Vagina (tissue), 2 donors: ENCODE data around the gene ANGPTL1. TPM values are rescaled to one million over a fixed set of nuclear protein-coding genes. Genes with fewer than 3 reads are reported as not detected.

Experiments
- DNase-seq, 2 donors: peaks; one replicate each; pipeline ENCODE4 v3.0.0-alpha.2; 2017; ENCODE audit errors: extremely low spot score in 2 of 2
- H3K27ac ChIP-seq: fragments of 200-600 bp; sonication (generic); one replicate; pipeline ENCODE4 v1.5.1; 2019
- H3K27me3 ChIP-seq: fragments of 200-600 bp; sonication (generic); one replicate; pipeline ENCODE4 v1.5.1; 2019
- H3K36me3 ChIP-seq, 2 donors: fragments of 200-600 bp; sonication (generic); one replicate each; pipeline ENCODE4 v1.5.1; 2017 to 2019
- H3K4me1 ChIP-seq: fragments of 200-600 bp; sonication (generic); one replicate; pipeline ENCODE4 v1.5.1; 2019
- H3K4me3 ChIP-seq, 2 donors: fragments of 200-600 bp; sonication (generic); 1 replicate in 1 of 2; 2 replicates in 1 of 2; pipeline ENCODE4 v1.5.1; 2016 to 2019
- H3K9me3 ChIP-seq: fragments of 200-600 bp; sonication (generic); one replicate; pipeline ENCODE4 v1.5.1; 2019
- POLR2A ChIP-seq, 2 donors: fragments of 450-650 bp; IDR thresholded peaks; one replicate each; pipeline ENCODE4 v1.6.1; 2017; ENCODE audit warnings: antibody characterized with exemption in 2 of 2, mild to moderate bottlenecking in 2 of 2, moderate library complexity in 2 of 2
- POLR2AphosphoS5 ChIP-seq, 2 donors: sonication (generic); formaldehyde crosslinking; IDR thresholded peaks; one replicate each; pipeline ENCODE4 v1.9.0; 2017; ENCODE audit warnings: antibody characterized with exemption in 2 of 2, mild to moderate bottlenecking in 2 of 2, low read depth in 1 of 2; ENCODE audit not compliant: insufficient read depth in 1 of 2
- intact Hi-C: fragments of 100-400 bp; cut with DNase I; formaldehyde crosslinking; loops from one replicate; pipeline ENCODE4 v1.15.1; 2023
- total RNA-seq: library from RNA; depleted of rRNA; stranded (reverse); fragments of >200 nt; gene quantifications from one replicate; pipeline ENCODE4 v1.2.3, GENCODE V29; 2016
- TF ChIP-seq, protein P1 (sequence below), 3 experiments: fragments of 450-650 bp in 2 of 3; fragments of 200-600 bp in 1 of 3; sonication (generic) in 1 of 3; IDR thresholded peaks; one replicate each; pipeline ENCODE4 v1.5.1; 2017 to 2019; ENCODE audit warnings: antibody characterized with exemption in 3 of 3, mild to moderate bottlenecking in 2 of 3, moderate library complexity in 2 of 3

ANGPTL1 gene
- total RNA-seq, 1 donor from 2014 or later = 19.4 TPM

DNA sequence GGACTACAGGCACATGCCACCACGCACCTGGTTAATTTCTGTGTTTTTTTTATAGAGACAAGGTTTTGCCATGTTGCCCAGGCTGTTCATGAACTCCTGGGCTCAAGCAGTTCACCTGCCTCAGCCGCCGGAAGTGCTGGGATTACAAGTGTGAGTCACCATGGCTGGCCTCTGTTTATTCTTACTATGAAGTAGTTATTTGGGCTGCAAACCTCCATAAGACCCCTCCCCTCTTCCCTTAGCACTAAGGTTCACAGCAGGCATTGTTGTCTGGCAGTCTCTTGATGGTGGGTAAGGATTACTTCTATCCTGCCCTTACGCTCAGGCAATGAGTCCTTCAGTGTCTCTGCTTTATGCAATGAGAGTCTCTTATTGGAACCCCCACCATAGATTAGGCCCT lies 51.8 kb downstream of the ANGPTL1 start:
- DNase-seq = no peak
- Histone ChIP-seq H3K27ac (no peak overlapping the region), H3K4me3 (no peak overlapping the region), H3K4me1 (no peaks in the 10 kb centered on the region), H3K36me3 (no peaks in the 10 kb centered on the region), H3K9me3 (no peaks in the 10 kb centered on the region), H3K27me3 (no peaks in the 10 kb centered on the region)
- TF ChIP-seq POLR2AphosphoS5 (IDR thresholded peaks at IDR 0.05; ENCODE audit: insufficient read depth in 1 of 2, low read depth in 1 of 2) (no peak), POLR2A (IDR thresholded peaks at IDR 0.05) (no peak)
- TF ChIP-seq, protein P1, sequence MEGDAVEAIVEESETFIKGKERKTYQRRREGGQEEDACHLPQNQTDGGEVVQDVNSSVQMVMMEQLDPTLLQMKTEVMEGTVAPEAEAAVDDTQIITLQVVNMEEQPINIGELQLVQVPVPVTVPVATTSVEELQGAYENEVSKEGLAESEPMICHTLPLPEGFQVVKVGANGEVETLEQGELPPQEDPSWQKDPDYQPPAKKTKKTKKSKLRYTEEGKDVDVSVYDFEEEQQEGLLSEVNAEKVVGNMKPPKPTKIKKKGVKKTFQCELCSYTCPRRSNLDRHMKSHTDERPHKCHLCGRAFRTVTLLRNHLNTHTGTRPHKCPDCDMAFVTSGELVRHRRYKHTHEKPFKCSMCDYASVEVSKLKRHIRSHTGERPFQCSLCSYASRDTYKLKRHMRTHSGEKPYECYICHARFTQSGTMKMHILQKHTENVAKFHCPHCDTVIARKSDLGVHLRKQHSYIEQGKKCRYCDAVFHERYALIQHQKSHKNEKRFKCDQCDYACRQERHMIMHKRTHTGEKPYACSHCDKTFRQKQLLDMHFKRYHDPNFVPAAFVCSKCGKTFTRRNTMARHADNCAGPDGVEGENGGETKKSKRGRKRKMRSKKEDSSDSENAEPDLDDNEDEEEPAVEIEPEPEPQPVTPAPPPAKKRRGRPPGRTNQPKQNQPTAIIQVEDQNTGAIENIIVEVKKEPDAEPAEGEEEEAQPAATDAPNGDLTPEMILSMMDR (IDR thresholded peaks at IDR 0.05) = no peak
- intact Hi-C loops = no loop called here

DNA sequence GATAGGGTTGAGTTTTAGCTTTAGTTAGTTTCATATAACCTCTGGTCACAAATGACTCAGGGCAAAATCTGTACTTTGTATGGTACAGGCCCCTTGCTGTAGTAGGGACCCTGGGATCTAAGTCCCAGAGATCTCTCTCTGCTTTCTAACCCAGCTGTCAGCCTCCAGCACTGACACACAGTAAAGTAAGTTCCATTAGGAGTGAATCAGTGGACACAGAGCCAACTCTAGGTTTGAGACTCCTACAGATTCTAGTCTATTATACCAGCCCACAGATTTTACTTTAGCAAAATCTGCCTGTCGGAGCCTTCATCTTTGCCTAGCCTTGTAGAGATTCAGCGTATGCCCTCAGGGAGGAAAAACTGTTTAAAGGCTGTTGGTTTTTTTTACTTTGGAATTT lies 52.5 kb downstream of the ANGPTL1 start:
- Histone ChIP-seq H3K4me3 (no peak overlapping the region), H3K4me1 (no peaks in the 10 kb centered on the region), H3K9me3 (no peaks in the 10 kb centered on the region), H3K27me3 (no peaks in the 10 kb centered on the region), H3K27ac (no peak overlapping the region), H3K36me3 (no peaks in the 10 kb centered on the region)
- intact Hi-C loops = no loop called here
- TF ChIP-seq, protein P1 (IDR thresholded peaks at IDR 0.05) = no peak
- no peak for DNase-seq

DNA sequence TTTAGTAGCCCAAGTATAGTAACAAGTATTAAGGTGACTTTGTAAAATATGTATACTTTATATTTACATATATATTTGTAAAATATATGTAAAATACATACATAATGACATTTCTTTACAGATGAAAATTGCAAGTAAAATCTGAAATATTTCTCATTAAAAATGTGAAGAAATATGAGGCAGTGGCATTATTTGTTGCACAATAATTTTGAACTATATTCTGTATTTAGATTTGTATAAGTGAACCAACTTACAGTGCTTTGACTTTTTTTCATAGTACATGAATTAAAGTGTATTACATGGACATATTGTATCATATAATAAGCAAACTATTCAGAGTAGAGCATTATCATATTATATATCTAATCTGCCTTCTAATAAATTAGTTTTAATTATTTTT lies 60.3 kb downstream of the ANGPTL1 start:
- H3K4me1 ChIP-seq = no peaks in the 10 kb centered on the region
- no peaks in the 10 kb centered on the region for H3K9me3 ChIP-seq
- H3K27ac ChIP-seq = no peak overlapping the region
- no peak overlapping the region for H3K4me3 ChIP-seq
- no peak for TF ChIP-seq POLR2AphosphoS5 (IDR thresholded peaks at IDR 0.05; ENCODE audit: insufficient read depth in 1 of 2, low read depth in 1 of 2)
- TF ChIP-seq, protein P1 (IDR thresholded peaks at IDR 0.05) = no peak
- no peak for TF ChIP-seq POLR2A (IDR thresholded peaks at IDR 0.05)
- intact Hi-C loops = loop anchor here (5.0 kb wide), 1 partner anchor 192 kb away; no protein-coding TSS in a partner anchor
- H3K27me3 ChIP-seq = no peaks in the 10 kb centered on the region
- peaks cover 0 to 8% of the 10 kb centered on the region in 2 donors for H3K36me3 ChIP-seq
- DNase-seq = no peak

DNA sequence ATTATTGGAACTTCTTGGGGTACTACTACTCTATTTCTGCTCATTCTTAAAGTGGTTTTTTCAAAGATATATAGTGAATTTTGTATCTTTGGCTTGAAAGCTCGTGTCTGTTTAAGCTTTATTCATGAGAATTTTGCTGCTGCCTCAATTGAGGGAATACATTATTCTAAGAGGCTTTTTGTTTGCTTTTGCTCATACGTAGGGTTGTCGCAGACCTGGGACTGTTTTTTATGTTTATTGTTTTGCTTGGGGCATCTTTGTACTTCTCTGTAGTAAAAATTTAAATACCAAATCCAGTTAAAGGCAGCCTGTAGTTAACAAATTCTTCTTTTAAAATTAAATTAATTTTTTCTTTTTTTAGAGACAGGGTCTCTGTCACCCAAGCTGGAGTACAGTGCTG lies 62.3 kb downstream of the ANGPTL1 start:
- H3K9me3 ChIP-seq = no peaks in the 10 kb centered on the region
- no peak overlapping the region for H3K27ac ChIP-seq
- intact Hi-C loops = no loop called here
- H3K36me3 ChIP-seq = peaks cover 0 to 8% of the 10 kb centered on the region in 2 donors
- no peak for TF ChIP-seq POLR2A (IDR thresholded peaks at IDR 0.05)
- TF ChIP-seq, protein P1 (IDR thresholded peaks at IDR 0.05) = no peak
- TF ChIP-seq POLR2AphosphoS5 (IDR thresholded peaks at IDR 0.05; ENCODE audit: insufficient read depth in 1 of 2, low read depth in 1 of 2) = no peak
- DNase-seq = no peak
- H3K27me3 ChIP-seq = no peaks in the 10 kb centered on the region
- H3K4me3 ChIP-seq = no peak overlapping the region
- no peaks in the 10 kb centered on the region for H3K4me1 ChIP-seq

DNA sequence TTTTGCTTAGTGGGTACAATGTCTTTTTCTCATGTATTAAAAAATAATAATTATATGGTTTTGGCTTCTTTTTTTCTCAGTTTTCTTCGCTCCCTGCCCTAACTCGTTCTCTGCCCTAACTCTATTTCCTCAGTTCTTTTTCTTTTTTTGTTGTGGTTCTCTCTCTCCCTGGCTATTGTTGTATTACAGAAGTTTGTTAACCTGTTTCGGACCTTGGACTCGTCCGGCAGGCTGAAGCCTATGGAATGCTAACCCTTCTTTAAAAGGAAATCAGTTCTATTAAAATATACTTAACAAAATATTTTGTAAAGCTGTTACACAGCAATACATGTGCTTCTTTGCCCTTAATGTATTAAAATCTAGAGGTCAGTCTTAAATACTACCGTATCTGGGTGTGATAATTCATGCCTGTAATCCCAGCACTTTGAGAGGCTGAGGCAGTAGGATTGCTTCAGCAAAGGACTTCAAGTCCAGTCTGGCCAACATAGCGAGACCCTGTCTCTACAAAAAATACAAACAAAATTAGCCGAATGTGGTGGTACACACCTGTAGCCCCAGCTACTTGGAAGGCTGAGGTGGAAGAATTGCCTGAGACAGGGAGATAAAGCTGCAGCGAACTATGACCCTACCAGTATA lies 64.1 kb downstream of the ANGPTL1 start:
- Histone ChIP-seq H3K4me3 (no peak overlapping the region), H3K4me1 (no peaks in the 10 kb centered on the region), H3K9me3 (no peaks in the 10 kb centered on the region), H3K27me3 (no peaks in the 10 kb centered on the region), H3K36me3 (peaks cover 0 to 8% of the 10 kb centered on the region in 2 donors), H3K27ac (no peak overlapping the region)
- TF ChIP-seq POLR2A (IDR thresholded peaks at IDR 0.05) = no peak
- TF ChIP-seq, protein P1 (IDR thresholded peaks at IDR 0.05) = no peak
- TF ChIP-seq POLR2AphosphoS5 (IDR thresholded peaks at IDR 0.05; ENCODE audit: insufficient read depth in 1 of 2, low read depth in 1 of 2) = no peak
- DNase-seq = no peak
- intact Hi-C loops = no loop called here
